ENCODE results near the gene IGDCC3. TPM values are rescaled to one million over a fixed set of nuclear protein-coding genes. Genes with fewer than 3 reads are reported as not detected.

IGDCC3 gene
- total RNA-seq, 2 donors from 2014 or later = not detected

DNA sequence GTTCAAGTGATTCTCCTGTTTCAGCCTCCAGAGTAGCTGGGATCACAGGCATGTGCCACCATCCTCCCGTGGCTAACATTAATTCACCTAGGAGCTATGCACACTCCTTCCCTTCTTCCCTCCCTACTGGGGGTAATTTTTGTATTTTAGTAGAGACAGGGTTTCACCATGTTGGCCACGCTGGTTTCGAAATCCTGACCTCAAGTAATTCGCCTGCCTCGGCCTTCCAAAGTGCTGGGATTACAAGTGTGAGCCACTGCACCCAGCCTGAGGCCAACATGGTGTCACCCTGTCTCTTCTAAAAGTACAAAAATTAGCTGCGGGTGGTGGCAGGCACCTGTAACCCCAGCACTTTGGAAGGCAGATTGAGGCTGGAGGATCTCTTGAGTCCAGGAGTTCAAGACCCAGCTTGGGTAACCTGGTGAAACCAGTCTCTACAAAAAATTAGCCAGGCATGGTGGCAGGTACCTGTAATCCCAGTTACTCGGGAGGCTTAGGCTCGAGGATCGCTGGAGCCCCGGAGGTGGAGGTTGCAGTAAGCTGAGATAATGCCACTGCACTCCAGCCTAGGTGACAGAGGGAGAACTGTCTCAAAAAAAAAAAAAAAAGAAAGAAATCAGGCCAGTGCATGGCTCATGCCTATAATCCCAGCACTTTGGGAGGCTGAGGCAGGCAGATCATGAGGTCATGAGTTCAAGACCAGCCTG lies 67.2 kb downstream of the IGDCC3 start:
- no peaks in the 10 kb centered on the region for H3K27me3 ChIP-seq

GRCh38 chr15:65309882-65310418 lies 67.9 kb downstream of the IGDCC3 start:
- no peak for DNase-seq (ENCODE audit: low spot score)
- Histone ChIP-seq H3K4me3 (no peak overlapping the region), H3K9me3 (no peaks in the 10 kb centered on the region), H3K27ac (no peak overlapping the region), H3K4me1 (peaks cover 0 to 14% of the 10 kb centered on the region in 2 donors), H3K27me3 (no peaks in the 10 kb centered on the region), H3K36me3 (no peaks in the 10 kb centered on the region)
- TF ChIP-seq CTCF (IDR thresholded peaks at IDR 0.05) = no peak

More for the DNA sequence above, 67.2 kb downstream of the IGDCC3 start:
- no peak overlapping the region for H3K27ac ChIP-seq
- H3K9me3 ChIP-seq = no peaks in the 10 kb centered on the region
- no peak for TF ChIP-seq CTCF (IDR thresholded peaks at IDR 0.05)
- no peak for DNase-seq (ENCODE audit: low spot score)
- no peaks in the 10 kb centered on the region for H3K36me3 ChIP-seq
- H3K4me1 ChIP-seq = peaks cover 0 to 10% of the 10 kb centered on the region in 2 donors
- H3K4me3 ChIP-seq = no peak overlapping the region

DNA sequence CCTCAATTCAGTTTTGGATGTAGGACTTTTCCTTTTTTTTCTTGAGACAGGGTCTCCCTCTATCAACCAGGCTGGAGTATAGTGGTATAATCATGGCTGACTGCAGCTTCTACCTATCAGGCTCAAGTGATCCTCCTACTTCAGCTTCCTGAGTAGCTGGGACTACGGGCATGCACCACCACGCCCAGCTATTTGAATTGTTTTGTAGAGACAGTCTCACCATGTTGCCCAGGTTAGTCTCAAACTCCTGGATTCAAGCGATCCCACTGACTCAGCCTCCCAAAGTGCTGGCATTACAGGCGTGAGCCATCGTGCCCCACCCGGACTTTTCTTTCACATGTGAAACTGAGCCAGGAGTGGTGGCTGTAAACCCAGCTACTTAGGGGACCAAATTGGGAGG lies 69.8 kb downstream of the IGDCC3 start:
- TF ChIP-seq CTCF (IDR thresholded peaks at IDR 0.05) = no peak
- Histone ChIP-seq H3K4me1 (peaks cover 0 to 22% of the 10 kb centered on the region in 2 donors), H3K9me3 (no peaks in the 10 kb centered on the region), H3K36me3 (no peaks in the 10 kb centered on the region), H3K4me3 (no peak overlapping the region), H3K27me3 (no peaks in the 10 kb centered on the region), H3K27ac (no peak overlapping the region)
- DNase-seq (ENCODE audit: low spot score) = no peak

GRCh38 chr15:65306551-65306950 lies 71.3 kb downstream of the IGDCC3 start:
- no peaks in the 10 kb centered on the region for H3K9me3 ChIP-seq
- TF ChIP-seq CTCF (IDR thresholded peaks at IDR 0.05) = no peak

GRCh38 chr15:65305776-65306175 lies 72.0 kb downstream of the IGDCC3 start:
- no peaks in the 10 kb centered on the region for H3K36me3 ChIP-seq
- no peaks in the 10 kb centered on the region for H3K27me3 ChIP-seq
- no peaks in the 10 kb centered on the region for H3K9me3 ChIP-seq
- no peak for TF ChIP-seq CTCF (IDR thresholded peaks at IDR 0.05)
- no peak for DNase-seq (ENCODE audit: low spot score)
- H3K27ac ChIP-seq = no peak overlapping the region
- H3K4me3 ChIP-seq = no peak overlapping the region
- H3K4me1 ChIP-seq = peaks cover 0 to 12% of the 10 kb centered on the region in 2 donors

More at GRCh38 chr15:65306551-65306950, 71.3 kb downstream of the IGDCC3 start:
- no peak for DNase-seq (ENCODE audit: low spot score)
- Histone ChIP-seq H3K36me3 (no peaks in the 10 kb centered on the region), H3K27me3 (no peaks in the 10 kb centered on the region), H3K4me3 (no peak overlapping the region), H3K27ac (no peak overlapping the region), H3K4me1 (peaks cover 0 to 12% of the 10 kb centered on the region in 2 donors)
